Ecto neural progenitor cell (in vitro differentiated cells): ENCODE results near the gene DCP1A.
"Not testable (repeated sequence)": the region's sequence is repeated elsewhere in the genome, so short reads cannot be mapped to it uniquely, and the experiment has no call there.

ENCODE experiments used
- DNase-seq: peaks from one replicate; pipeline ENCODE4 v3.0.0-alpha.2; 2018; ENCODE audit warnings: low spot score

DCP1A gene

GRCh38 chr3:53347261-53348064 is at the start of gene DCP1A:
Gene DCP1A (minus strand): TSS chr3:53347543. CDS start chr3:53347517, 26 bp downstream.
- peak; percentile 98 for DNase-seq

DNA sequence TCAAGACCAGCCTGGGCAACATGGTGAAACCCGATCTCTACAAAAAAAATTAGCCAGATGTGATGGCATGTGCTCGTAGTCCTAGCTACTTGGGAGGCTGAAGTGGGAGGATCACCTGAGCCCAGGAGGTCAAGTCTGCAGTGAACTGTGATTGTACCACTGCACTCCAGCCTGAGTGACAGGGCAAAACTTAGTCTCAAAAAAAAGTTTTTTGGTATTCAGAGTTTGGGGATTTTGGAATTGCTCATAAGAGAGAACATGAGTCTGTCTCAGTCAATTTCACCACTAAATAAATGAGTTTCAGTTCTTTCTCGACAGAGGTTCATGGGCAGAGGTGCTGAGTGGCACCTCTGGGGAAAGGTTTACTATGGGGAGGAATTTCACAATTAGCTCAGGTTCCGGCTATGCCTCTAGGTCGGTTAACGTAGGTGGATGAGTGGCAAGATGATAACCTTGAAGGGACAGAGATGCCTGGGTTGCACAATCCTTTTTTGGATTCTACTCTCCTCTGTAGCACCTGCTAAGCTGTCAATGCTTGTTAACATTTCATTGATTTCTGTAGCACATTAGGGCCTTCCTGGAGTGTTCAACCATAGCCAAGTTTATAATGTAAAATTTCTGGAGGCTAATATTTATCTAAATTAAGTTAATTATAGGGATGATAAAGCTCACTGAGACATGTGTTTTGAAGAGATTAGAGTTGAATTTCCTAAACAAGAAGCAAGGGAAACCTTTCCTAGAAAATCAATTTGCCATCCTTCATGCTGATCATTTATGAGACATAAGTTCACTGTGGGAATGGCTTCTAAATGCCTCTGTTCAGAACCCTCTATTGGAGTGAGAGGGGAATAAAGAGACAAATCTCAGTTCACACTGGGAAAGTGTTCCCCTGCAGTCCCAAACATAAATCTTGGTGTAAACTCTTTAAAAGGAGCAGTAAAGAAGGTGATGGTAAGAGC is 37.4 kb upstream of the DCP1A start:
- no peak for DNase-seq

DNA sequence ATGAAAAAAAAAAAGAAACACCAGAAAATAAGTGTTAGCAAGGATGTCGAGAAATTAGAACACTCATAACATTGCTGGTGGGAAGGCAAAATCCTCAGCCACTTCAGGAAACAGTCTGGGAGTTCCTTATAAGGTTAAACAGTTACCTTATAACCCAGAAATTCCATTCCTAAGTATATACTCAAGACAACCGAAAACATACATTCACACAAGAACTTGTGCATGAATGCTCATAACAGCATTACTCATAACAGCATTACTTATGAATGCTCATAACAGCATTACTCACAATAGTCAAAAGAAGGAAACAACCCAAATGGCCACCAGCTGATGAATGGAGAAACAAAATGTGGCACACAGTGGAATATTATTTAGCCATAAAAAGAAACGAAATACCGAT is 34.8 kb upstream of the DCP1A start:
- DNase-seq, result no peak

DNA sequence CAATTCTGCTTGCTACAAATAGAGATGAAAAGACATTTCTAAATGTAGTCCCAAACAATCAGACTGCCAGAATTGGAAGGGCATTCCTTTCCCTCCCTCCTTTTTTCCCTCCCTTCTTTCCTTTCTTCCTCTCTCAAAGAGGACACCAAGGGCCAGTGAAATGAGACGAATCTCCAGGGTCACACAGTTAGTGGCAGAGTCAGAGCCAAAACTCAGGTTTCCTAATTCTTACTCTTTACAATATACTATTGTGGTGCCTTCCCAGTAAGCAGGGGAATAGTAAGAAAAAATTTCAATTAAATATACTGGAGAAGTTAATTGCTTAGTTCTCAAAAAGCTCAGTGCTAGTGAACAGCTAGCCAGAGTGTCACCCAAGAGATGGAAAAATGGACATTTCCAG is 33.0 kb upstream of the DCP1A start:
- DNase-seq, result no peak

GRCh38 chr3:53379898-53380297 is 32.6 kb upstream of the DCP1A start:
- DNase-seq, result no peak

DNA sequence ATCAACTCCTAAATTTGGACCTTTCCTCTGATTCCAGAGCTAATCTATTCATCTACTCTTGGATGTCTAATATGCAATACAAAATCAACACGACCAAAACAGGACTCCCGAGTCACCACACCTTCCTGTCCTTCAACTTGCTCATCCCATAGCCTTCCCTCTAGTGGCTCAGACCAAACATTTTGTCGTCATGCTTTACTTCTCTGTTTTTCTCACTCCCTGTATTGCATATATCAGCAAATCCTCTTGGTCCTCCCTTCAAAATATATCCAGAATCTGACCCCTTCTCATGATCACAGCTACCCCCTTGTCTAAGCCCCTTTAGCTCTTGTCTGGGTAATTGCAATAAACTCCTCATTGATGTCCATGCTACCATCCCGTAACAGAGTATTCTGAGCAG is 30.5 kb upstream of the DCP1A start:
- DNase-seq, result no peak

GRCh38 chr3:53376679-53377078 is 29.3 kb upstream of the DCP1A start:
- DNase-seq, result no peak

DNA sequence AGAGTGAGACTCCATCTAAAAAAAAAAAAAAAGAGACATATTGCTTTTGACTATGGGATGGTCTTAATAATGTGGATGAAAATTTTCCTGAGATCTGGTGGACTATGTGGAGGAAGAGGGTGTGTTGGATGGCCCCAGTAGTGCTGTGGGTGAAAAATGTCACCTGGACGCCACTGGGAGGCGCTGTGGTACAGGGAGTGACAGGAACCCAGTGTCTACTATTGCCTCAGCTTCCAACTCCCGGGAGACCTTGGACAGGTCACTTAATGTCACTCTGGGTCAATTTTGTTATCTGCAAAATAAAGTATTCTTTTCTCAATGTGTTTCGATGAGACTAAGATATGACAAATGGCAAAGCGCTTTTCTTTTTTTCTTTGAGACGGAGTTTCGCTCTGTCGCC is 27.7 kb upstream of the DCP1A start:
- peak; percentile 78 for DNase-seq

- DNase-seq, result not testable (repeated sequence)
Measured at GRCh38 chr3:53370719-53371118, 23.4 kb upstream of the DCP1A start.

- DNase-seq, result no peak
Measured at GRCh38 chr3:53361852-53362251, 14.5 kb upstream of the DCP1A start.

GRCh38 chr3:53357458-53357857 is 10.1 kb upstream of the DCP1A start:
- DNase-seq, result no peak

- no peak for DNase-seq
Measured at GRCh38 chr3:53354945-53355498, 7.7 kb upstream of the DCP1A start.

GRCh38 chr3:53353202-53353601 is 5.9 kb upstream of the DCP1A start:
- no peak for DNase-seq

- DNase-seq, result no peak
Measured at GRCh38 chr3:53350652-53351051, 3.3 kb upstream of the DCP1A start.

DNA sequence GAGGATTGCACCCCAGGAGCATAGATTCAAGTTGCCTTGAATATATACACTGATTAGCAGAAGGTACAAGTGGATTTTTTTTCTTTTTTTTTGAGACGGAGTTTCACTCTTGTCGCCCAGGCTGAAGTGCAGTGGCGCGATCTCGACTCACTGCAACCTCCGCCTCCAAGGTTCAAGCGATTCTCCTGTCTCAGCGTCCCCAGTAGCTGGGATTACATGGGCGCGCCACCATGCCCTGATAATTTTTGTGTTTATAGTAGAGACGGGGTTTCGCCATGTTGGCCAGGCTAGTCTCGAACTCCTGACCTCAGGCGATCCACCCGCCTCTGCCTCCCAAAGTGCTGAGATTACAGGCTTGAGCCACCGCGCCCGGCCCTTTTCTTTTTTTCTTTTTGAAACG is 775 bp upstream of the DCP1A start:
- DNase-seq, result not testable (repeated sequence)

- no peak for DNase-seq
Measured at GRCh38 chr3:53346922-53347260, 452 bp downstream of the DCP1A start.

- DNase-seq, result no peak
Measured at GRCh38 chr3:53346514-53346913, 829 bp downstream of the DCP1A start.

- DNase-seq, result no peak
Measured at GRCh38 chr3:53342353-53342752, 5.0 kb downstream of the DCP1A start.

GRCh38 chr3:53337167-53337940 is 10.0 kb downstream of the DCP1A start:
- DNase-seq, result no peak

- no peak for DNase-seq
Measured at GRCh38 chr3:53334742-53335141, 12.6 kb downstream of the DCP1A start.

GRCh38 chr3:53331871-53332270 is 15.5 kb downstream of the DCP1A start:
- DNase-seq, result no peak

DNA sequence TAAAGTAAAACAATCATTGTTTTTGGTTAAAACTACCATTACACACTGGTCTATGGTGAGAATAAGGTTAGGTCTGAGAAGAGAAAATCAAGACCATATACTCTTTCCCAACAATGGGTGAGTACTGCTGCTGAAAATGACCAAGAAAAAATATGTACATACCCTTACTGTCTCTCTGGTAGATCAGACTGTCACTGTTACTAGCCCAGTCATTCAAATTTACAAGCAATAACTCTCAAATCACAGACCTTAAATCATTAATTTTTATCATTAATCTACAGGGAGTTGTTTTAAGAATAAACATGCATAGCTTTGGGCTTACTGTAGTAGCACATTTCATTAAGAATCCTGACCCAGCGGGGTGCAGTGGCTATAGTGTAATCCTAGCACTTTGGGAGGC is 17.4 kb downstream of the DCP1A start:
- no peak for DNase-seq
